Thyroid gland (tissue), 4 donors: ENCODE data around the gene DCPS. TPM values are rescaled to one million over a fixed set of nuclear protein-coding genes. Genes with fewer than 3 reads are reported as not detected.

Source experiments
- DNase-seq, 2 donors: peaks; one replicate each; pipeline ENCODE4 v3.0.0-alpha.2; 2019
- H3K27ac ChIP-seq, 3 donors: fragments of 200-600 bp; sonication (generic); 1 replicate in 2 of 3; 2 replicates in 1 of 3; pipeline ENCODE4 v1.5.1; 2016 to 2019; ENCODE audit warnings: mild to moderate bottlenecking in 1 of 3, moderate library complexity in 1 of 3
- H3K27me3 ChIP-seq: fragments of 200-600 bp; sonication (generic); one replicate; pipeline ENCODE4 v1.5.1; 2019
- H3K36me3 ChIP-seq, 2 donors: fragments of 200-600 bp; sonication (generic); one replicate each; pipeline ENCODE4 v1.5.1; 2016 to 2019
- H3K4me1 ChIP-seq, 2 donors: fragments of 200-600 bp; sonication (generic); one replicate each; pipeline ENCODE4 v1.5.1; 2017 to 2019
- H3K4me3 ChIP-seq, 3 donors: fragments of 200-600 bp; sonication (generic); replicated peaks in 1 of 3; 1 replicate in 2 of 3; 2 replicates in 1 of 3; pipeline ENCODE4 v1.5.1; 2016; ENCODE audit warnings: mild to moderate bottlenecking in 1 of 3
- H3K9me3 ChIP-seq: fragments of 200-600 bp; sonication (generic); one replicate; pipeline ENCODE4 v1.5.1; 2017
- CTCF ChIP-seq, 6 experiments: fragments of 200-600 bp in 3 of 6; fragments of 450-650 bp in 3 of 6; sonication (generic) in 3 of 6; IDR thresholded peaks; one replicate each; pipeline ENCODE4 v1.5.1; 2016 to 2019; ENCODE audit warnings: antibody characterized with exemption in 6 of 6, mild to moderate bottlenecking in 2 of 6, inconsistent platforms in 1 of 6, moderate library complexity in 1 of 6
- POLR2A ChIP-seq, 2 donors: fragments of 450-650 bp; IDR thresholded peaks; one replicate each; pipeline ENCODE4 v1.6.1; 2017; ENCODE audit warnings: antibody characterized with exemption in 2 of 2, mild to moderate bottlenecking in 2 of 2, moderate library complexity in 1 of 2
- WGBS, 2 donors: methylation state at CpG; one replicate each; pipeline ENCODE4 v1.1.5; 2017; 5-methylcytosine and 5-hydroxymethylcytosine counted together
- intact Hi-C: fragments of 100-400 bp; cut with DNase I; formaldehyde crosslinking; loops from one replicate; pipeline ENCODE4 v1.15.1; 2023
- total RNA-seq, 4 donors: library from RNA; depleted of rRNA; stranded (reverse); fragments of >200 nt; gene quantifications; one replicate each; pipeline ENCODE4 v1.2.3, GENCODE V29; 2016

The DCPS gene
- total RNA-seq, 4 donors from 2014 or later = 6.1 to 18.9 (median 13.9) TPM

- DNase-seq = no peak
- no peak for TF ChIP-seq POLR2A (IDR thresholded peaks at IDR 0.05)
- no peak for TF ChIP-seq CTCF (IDR thresholded peaks at IDR 0.05)
- WGBS, 2 donors = 82 to 92% methylated on average over 11 to 15 of the region's 15 CpGs
- Histone ChIP-seq H3K4me1 (peaks cover 6 to 17% of the 10 kb centered on the region in 2 donors), H3K9me3 (no peaks in the 10 kb centered on the region), H3K4me3 (no peak overlapping the region), H3K27ac (no peak overlapping the region), H3K36me3 (no peaks in the 10 kb centered on the region), H3K27me3 (no peaks in the 10 kb centered on the region)
- intact Hi-C loops = no loop called here
Measured at GRCh38 chr11:126337474-126338241, 33.8 kb downstream of the DCPS start.

GRCh38 chr11:126338346-126339055 lies 34.6 kb downstream of the DCPS start:
- DNase-seq = no peak
- no peaks in the 10 kb centered on the region for H3K27me3 ChIP-seq
- peaks cover 0 to 2% of the 10 kb centered on the region in 2 donors for H3K36me3 ChIP-seq
- 96 to 97% methylated on average over 7 of the region's 7 CpGs for WGBS, 2 donors
- TF ChIP-seq POLR2A (IDR thresholded peaks at IDR 0.05) = no peak
- no peak for TF ChIP-seq CTCF (IDR thresholded peaks at IDR 0.05)
- H3K4me3 ChIP-seq = no peak overlapping the region
- H3K9me3 ChIP-seq = no peaks in the 10 kb centered on the region
- intact Hi-C loops = no loop called here
- peaks cover 6 to 17% of the 10 kb centered on the region in 2 donors for H3K4me1 ChIP-seq
- no peak overlapping the region for H3K27ac ChIP-seq

GRCh38 chr11:126339073-126339862 lies 35.4 kb downstream of the DCPS start:
- intact Hi-C loops = no loop called here
- H3K27ac ChIP-seq = peak overlapping the region in 1 of 3 donors; percentile 47
- H3K36me3 ChIP-seq = peaks cover 0 to 10% of the 10 kb centered on the region in 2 donors
- no peaks in the 10 kb centered on the region for H3K27me3 ChIP-seq
- WGBS, 2 donors = 86 to 90% methylated on average over 15 of the region's 15 CpGs
- H3K4me1 ChIP-seq = peaks cover 6 to 17% of the 10 kb centered on the region in 2 donors
- TF ChIP-seq CTCF (IDR thresholded peaks at IDR 0.05) (no peak), POLR2A (IDR thresholded peaks at IDR 0.05) (no peak)
- H3K9me3 ChIP-seq = no peaks in the 10 kb centered on the region
- DNase-seq = no peak
- no peak overlapping the region for H3K4me3 ChIP-seq

- TF ChIP-seq POLR2A (IDR thresholded peaks at IDR 0.05) (no peak), CTCF (IDR thresholded peaks at IDR 0.05) (no peak)
- Histone ChIP-seq H3K36me3 (peaks cover 0 to 12% of the 10 kb centered on the region in 2 donors), H3K4me1 (peaks cover 6 to 17% of the 10 kb centered on the region in 2 donors), H3K4me3 (no peak overlapping the region), H3K27ac (peak overlapping the region in 2 of 3 donors; percentile 35 to 47), H3K27me3 (no peaks in the 10 kb centered on the region), H3K9me3 (no peaks in the 10 kb centered on the region)
- DNase-seq = peak; percentile 71 to 80
- intact Hi-C loops = no loop called here
- WGBS, 2 donors = 38 to 53% methylated on average over 5 to 11 of the region's 11 CpGs
Measured at GRCh38 chr11:126339863-126340434, 36.1 kb downstream of the DCPS start.
